HG03520 (cell line): Measurements from ENCODE around the gene SMAD4.
"Not testable (repeated sequence)": the region's sequence is repeated elsewhere in the genome, so short reads cannot be mapped to it uniquely, and the experiment has no call there.

Source experiments
- ATAC-seq: cut with Tn5 transposase; IDR thresholded peaks from one replicate; pipeline ENCODE4 v1.9.1; 2021; ENCODE audit warnings: mild to moderate bottlenecking, moderate library complexity; ENCODE audit not compliant: unreplicated experiment

Gene SMAD4

GRCh38 chr18:51107598-51108305, 77.7 kb downstream of the SMAD4 start:
- ATAC-seq: no peak

GRCh38 chr18:51108330-51108729, 78.3 kb downstream of the SMAD4 start:
- no peak for ATAC-seq

- ATAC-seq: no peak
Observed at GRCh38 chr18:51110073-51110797, 80.2 kb downstream of the SMAD4 start.

- ATAC-seq: not testable (repeated sequence)
Observed at GRCh38 chr18:51111633-51112355, 81.8 kb downstream of the SMAD4 start.

- not testable (repeated sequence) for ATAC-seq
Observed at GRCh38 chr18:51116996-51117395, 87.0 kb downstream of the SMAD4 start.

- not testable (repeated sequence) for ATAC-seq
Observed at GRCh38 chr18:51119561-51119960, 89.5 kb downstream of the SMAD4 start.

GRCh38 chr18:51119976-51120375, 90.0 kb downstream of the SMAD4 start:
- ATAC-seq: not testable (repeated sequence)

- ATAC-seq: no peak
Observed at GRCh38 chr18:51120809-51121596, 91.0 kb downstream of the SMAD4 start.

GRCh38 chr18:51121597-51121857, 91.5 kb downstream of the SMAD4 start:
- no peak for ATAC-seq

GRCh38 chr18:51122266-51123045, 92.4 kb downstream of the SMAD4 start:
- no peak for ATAC-seq

GRCh38 chr18:51123046-51123395, 93.0 kb downstream of the SMAD4 start:
- no peak for ATAC-seq

- no peak for ATAC-seq
Observed at GRCh38 chr18:51123481-51123880, 93.5 kb downstream of the SMAD4 start.

GRCh38 chr18:51123936-51124486, 94.0 kb downstream of the SMAD4 start:
- no peak for ATAC-seq

GRCh38 chr18:51125976-51126375, 96.0 kb downstream of the SMAD4 start:
- no peak for ATAC-seq

- ATAC-seq: no peak
Observed at GRCh38 chr18:51127664-51128063, 97.7 kb downstream of the SMAD4 start.

- ATAC-seq: no peak
Observed at GRCh38 chr18:51128533-51128932, 98.5 kb downstream of the SMAD4 start.

GRCh38 chr18:51132256-51132935, 102.4 kb downstream of the SMAD4 start:
- ATAC-seq: no peak

- no peak for ATAC-seq
Observed at GRCh38 chr18:51133580-51134160, 103.7 kb downstream of the SMAD4 start.
